GM12874 (cell line): ENCODE data around the gene PC.

Experiments used
- CTCF ChIP-seq: IDR thresholded peaks from 2 replicates; pipeline ENCODE4 v1.5.1; 2011; ENCODE audit warnings: low read depth, mild to moderate bottlenecking, control low read depth, low read length, moderate library complexity; ENCODE audit not compliant: insufficient read depth

PC gene, protein sequence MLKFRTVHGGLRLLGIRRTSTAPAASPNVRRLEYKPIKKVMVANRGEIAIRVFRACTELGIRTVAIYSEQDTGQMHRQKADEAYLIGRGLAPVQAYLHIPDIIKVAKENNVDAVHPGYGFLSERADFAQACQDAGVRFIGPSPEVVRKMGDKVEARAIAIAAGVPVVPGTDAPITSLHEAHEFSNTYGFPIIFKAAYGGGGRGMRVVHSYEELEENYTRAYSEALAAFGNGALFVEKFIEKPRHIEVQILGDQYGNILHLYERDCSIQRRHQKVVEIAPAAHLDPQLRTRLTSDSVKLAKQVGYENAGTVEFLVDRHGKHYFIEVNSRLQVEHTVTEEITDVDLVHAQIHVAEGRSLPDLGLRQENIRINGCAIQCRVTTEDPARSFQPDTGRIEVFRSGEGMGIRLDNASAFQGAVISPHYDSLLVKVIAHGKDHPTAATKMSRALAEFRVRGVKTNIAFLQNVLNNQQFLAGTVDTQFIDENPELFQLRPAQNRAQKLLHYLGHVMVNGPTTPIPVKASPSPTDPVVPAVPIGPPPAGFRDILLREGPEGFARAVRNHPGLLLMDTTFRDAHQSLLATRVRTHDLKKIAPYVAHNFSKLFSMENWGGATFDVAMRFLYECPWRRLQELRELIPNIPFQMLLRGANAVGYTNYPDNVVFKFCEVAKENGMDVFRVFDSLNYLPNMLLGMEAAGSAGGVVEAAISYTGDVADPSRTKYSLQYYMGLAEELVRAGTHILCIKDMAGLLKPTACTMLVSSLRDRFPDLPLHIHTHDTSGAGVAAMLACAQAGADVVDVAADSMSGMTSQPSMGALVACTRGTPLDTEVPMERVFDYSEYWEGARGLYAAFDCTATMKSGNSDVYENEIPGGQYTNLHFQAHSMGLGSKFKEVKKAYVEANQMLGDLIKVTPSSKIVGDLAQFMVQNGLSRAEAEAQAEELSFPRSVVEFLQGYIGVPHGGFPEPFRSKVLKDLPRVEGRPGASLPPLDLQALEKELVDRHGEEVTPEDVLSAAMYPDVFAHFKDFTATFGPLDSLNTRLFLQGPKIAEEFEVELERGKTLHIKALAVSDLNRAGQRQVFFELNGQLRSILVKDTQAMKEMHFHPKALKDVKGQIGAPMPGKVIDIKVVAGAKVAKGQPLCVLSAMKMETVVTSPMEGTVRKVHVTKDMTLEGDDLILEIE

GRCh38 chr11:66958232-66958955 is at the start of gene PC:
PC (minus strand) TSS chr11:66958383; CDS start chr11:66872159, 86,224 bp downstream.
- TF ChIP-seq CTCF, result no peak

GRCh38 chr11:67007126-67007525 is 48.9 kb upstream of the PC start:
- TF ChIP-seq CTCF, result no peak

GRCh38 chr11:67006029-67006884 is 48.1 kb upstream of the PC start:
- no peak for TF ChIP-seq CTCF

DNA sequence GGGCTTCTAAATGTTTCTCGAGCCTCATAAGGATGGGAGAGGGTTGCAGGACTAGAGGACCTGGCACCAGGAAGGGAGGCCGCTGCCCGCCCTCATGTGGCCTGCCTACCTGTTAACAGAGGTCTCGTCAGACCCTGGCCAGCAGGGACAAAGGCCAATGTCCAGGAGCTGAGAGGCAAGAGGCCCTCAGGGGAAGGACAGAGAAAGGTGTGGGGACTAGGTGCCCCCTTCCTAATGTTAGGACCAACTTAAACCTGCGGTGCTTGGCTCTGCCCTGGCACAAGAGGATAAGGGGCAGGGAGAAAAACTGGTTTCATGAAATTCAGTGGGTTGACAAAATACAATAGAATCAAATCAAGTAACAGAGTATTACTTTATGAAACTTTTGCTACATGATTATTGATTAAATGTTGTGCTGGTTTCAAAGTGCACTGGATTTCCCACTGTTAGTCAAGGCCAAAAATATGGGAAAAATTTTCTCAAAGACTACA is 44.8 kb upstream of the PC start:
- TF ChIP-seq CTCF, result no peak

DNA sequence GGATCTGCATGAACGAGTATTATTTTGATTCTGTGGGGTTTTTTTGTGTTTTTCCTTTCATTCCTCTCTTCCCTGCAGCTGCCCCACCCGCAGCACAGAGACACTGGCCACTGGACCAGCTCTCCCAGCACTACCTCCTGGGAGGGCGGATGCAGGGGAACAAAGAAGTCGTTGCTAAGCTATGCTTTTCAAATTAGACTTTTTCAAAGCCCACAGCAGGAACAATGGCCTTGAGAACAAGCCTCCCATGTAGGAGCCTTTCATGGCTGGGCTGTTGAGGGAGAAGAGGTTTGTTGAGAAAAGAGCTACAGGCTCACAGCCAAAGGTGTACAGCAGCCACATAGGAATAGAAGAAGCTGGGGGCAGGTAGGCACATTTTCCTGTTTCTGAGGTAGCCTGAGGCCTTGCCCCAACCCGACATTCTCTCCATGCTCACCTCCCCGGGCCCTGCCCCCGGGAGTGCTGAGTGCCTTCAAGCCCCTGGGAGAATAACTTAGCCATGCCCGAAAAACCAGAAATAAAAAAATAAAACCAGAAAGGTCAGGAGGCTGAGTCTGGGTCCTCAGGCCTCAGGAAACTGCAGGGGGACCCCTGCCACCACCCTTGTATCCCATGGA is 44.2 kb upstream of the PC start:
- TF ChIP-seq CTCF, result no peak

GRCh38 chr11:67001332-67001731 is 43.1 kb upstream of the PC start:
- TF ChIP-seq CTCF, result no peak
